ENCODE measurements around the gene ASXL1. TPM values are rescaled to one million over a fixed set of nuclear protein-coding genes. Genes with fewer than 3 reads are reported as not detected.

ASXL1 gene
- polyA plus RNA-seq, 1 of the 3 experiments (the other 2 are of a cell fraction): 36.6 TPM

- H4K20me1 ChIP-seq (ENCODE audit: insufficient read depth): peaks cover 55% of the 10 kb centered on the region
- 83% methylated on average over 3 of the region's 3 CpGs for WGBS (ENCODE audit: low lambda C conversion rate)
- H3K79me2 ChIP-seq (ENCODE audit: insufficient read depth): peaks cover 99% of the 10 kb centered on the region
- H3K27ac ChIP-seq (ENCODE audit: low read depth in 2 of 2, low read length in 1 of 2): 0 out of 4 replicates have a peak overlapping the region, but pooled peaks of 1 of the 2 experiments have one; percentile 3
- CTCF ChIA-PET: interaction anchor here (0.9 kb wide), 1 partner anchor 33 kb away, joined by 3 read pairs; no protein-coding TSS in a partner anchor
- no peak for TF ChIP-seq FOXJ3 (CRISPR knock-in tag; IDR thresholded peaks at IDR 0.05)
- no peak for TF ChIP-seq TEAD4 (IDR thresholded peaks at IDR 0.05; ENCODE audit: borderline replicate concordance, insufficient read depth)
- TF ChIP-seq TCF12 (IDR thresholded peaks at IDR 0.05): no peak
- TF ChIP-seq MEF2A (IDR thresholded peaks at IDR 0.05; ENCODE audit: borderline replicate concordance, low read depth): no peak
- TF ChIP-seq NRF1 (IDR thresholded peaks at IDR 0.05; ENCODE audit: low read depth, low read length): no peak
- TF ChIP-seq SMC3 (IDR thresholded peaks at IDR 0.05; ENCODE audit: low read depth, low read length): no peak
- no peak for TF ChIP-seq USF2 (IDR thresholded peaks at IDR 0.05; ENCODE audit: borderline replicate concordance, low read depth, low read length)
- no peak for TF ChIP-seq RXRA (IDR thresholded peaks at IDR 0.05; ENCODE audit: borderline replicate concordance, low read depth)
- no peak for TF ChIP-seq ELF1 (IDR thresholded peaks at IDR 0.05)
- no peak for TF ChIP-seq FOXM1 (IDR thresholded peaks at IDR 0.05; ENCODE audit: low read depth)
- TF ChIP-seq NFIC (IDR thresholded peaks at IDR 0.05; ENCODE audit: borderline replicate concordance): no peak
- no peak for TF ChIP-seq RFX5 (IDR thresholded peaks at IDR 0.05; ENCODE audit: low read length)
- TF ChIP-seq POLR2AphosphoS5 (IDR thresholded peaks at IDR 0.05; ENCODE audit: low read depth, low read length): no peak
- POLR2A ChIA-PET: interaction anchor here (0.7 kb wide), 1 partner anchor 19 kb away, joined by 3 read pairs; no protein-coding TSS in a partner anchor
- no peak for DNase-seq
- H2AFZ ChIP-seq (ENCODE audit: low read depth): no peak overlapping the region
- H3K4me3 ChIP-seq (ENCODE audit: low read depth in 2 of 2, low read length in 1 of 2): no peak overlapping the region
- H3K9me2 ChIP-seq: no peaks in the 10 kb centered on the region
- H3K4me2 ChIP-seq: no peak overlapping the region
- H3F3A ChIP-seq (replicated peaks; ENCODE audit: insufficient read depth): peaks cover 12% of the 10 kb centered on the region
- H3K4me1 ChIP-seq (ENCODE audit: control insufficient read depth in 1 of 2, insufficient read depth in 2 of 2, low read depth in 1 of 2, low read length in 1 of 2): no peaks in the 10 kb centered on the region; a peak in 2 of 4 replicates
- no peaks in the 10 kb centered on the region for H3K9me3 ChIP-seq
- no peak overlapping the region for H3K9ac ChIP-seq
- H3K36me3 ChIP-seq (replicated peaks in 1 of 2; ENCODE audit: control insufficient read depth in 1 of 2, insufficient read depth in 2 of 2, low read length in 1 of 2): peaks cover 7 to 10% of the 10 kb centered on the region in 2 experiments
- H3K27me3 ChIP-seq (ENCODE audit: insufficient read depth): no peaks in the 10 kb centered on the region
Measured at GRCh38 chr20:32396646-32397160, 38.6 kb downstream of the ASXL1 start.

GRCh38 chr20:32397567-32398084 lies 39.5 kb downstream of the ASXL1 start:
- H3K9ac ChIP-seq: no peak overlapping the region
- H3K4me2 ChIP-seq: no peak overlapping the region
- peaks cover 99% of the 10 kb centered on the region for H3K79me2 ChIP-seq (ENCODE audit: insufficient read depth)
- no peaks in the 10 kb centered on the region for H3K9me3 ChIP-seq
- H3F3A ChIP-seq (replicated peaks; ENCODE audit: insufficient read depth): peaks cover 16% of the 10 kb centered on the region
- H3K27ac ChIP-seq (ENCODE audit: low read depth in 2 of 2, low read length in 1 of 2): no peak overlapping the region
- H3K27me3 ChIP-seq (ENCODE audit: insufficient read depth): no peaks in the 10 kb centered on the region
- no peaks in the 10 kb centered on the region; a peak in 2 of 4 replicates for H3K4me1 ChIP-seq (ENCODE audit: control insufficient read depth in 1 of 2, insufficient read depth in 2 of 2, low read depth in 1 of 2, low read length in 1 of 2)
- H3K36me3 ChIP-seq (replicated peaks in 1 of 2; ENCODE audit: control insufficient read depth in 1 of 2, insufficient read depth in 2 of 2, low read length in 1 of 2): peaks cover 4 to 10% of the 10 kb centered on the region in 2 experiments
- no peak overlapping the region for H3K4me3 ChIP-seq (ENCODE audit: low read depth in 2 of 2, low read length in 1 of 2)
- no peak overlapping the region for H2AFZ ChIP-seq (ENCODE audit: low read depth)
- CTCF ChIA-PET: no interaction called here
- WGBS (ENCODE audit: low lambda C conversion rate): 95% methylated on average over 11 of the region's 11 CpGs
- no peak for DNase-seq
- peaks cover 47% of the 10 kb centered on the region for H4K20me1 ChIP-seq (ENCODE audit: insufficient read depth)
- H3K9me2 ChIP-seq: no peaks in the 10 kb centered on the region
- POLR2A ChIA-PET: no interaction called here
- TF ChIP-seq PBX3 (IDR thresholded peaks at IDR 0.05): no peak
